Astrocyte of the cerebellum (primary cell): ENCODE data around the gene DDI2.
"Not testable (repeated sequence)": the region's sequence is repeated elsewhere in the genome, so short reads cannot be mapped to it uniquely, and the experiment has no call there.

Experiments
- DNase-seq: peaks from one replicate; pipeline ENCODE4 v3.0.0-alpha.2; 2011; ENCODE audit warnings: low read depth
- H3K4me3 ChIP-seq: 2 replicates; pipeline ENCODE4 v1.5.1; 2011; ENCODE audit warnings: mild to moderate bottlenecking, low read depth, low read length, moderate library complexity
- CTCF ChIP-seq: IDR thresholded peaks from 2 replicates; pipeline ENCODE4 v1.5.1; 2012; ENCODE audit warnings: low read length, low read depth, moderate library complexity, mild to moderate bottlenecking; ENCODE audit errors: missing control alignments
- in situ Hi-C: cut with HindIII; loops from 2 replicates; pipeline ENCODE4 v1.10.0; 2017; ENCODE audit warnings: low sequenced_read_pairs

DDI2 gene

GRCh38 chr1:15691434-15692032, 74.3 kb downstream of the DDI2 start:
- TF ChIP-seq CTCF, result no peak
- in situ Hi-C loops, result no loop called here
- no peak for DNase-seq

GRCh38 chr1:15692121-15692682, 74.9 kb downstream of the DDI2 start:
- in situ Hi-C loops, result no loop called here
- DNase-seq, result no peak
- H3K4me3 ChIP-seq, result no peak overlapping the region
- no peak for TF ChIP-seq CTCF

More at GRCh38 chr1:15691434-15692032, 74.3 kb downstream of the DDI2 start:
- no peak overlapping the region for H3K4me3 ChIP-seq

- TF ChIP-seq CTCF, result no peak
Measured at GRCh38 chr1:15693371-15693770, 76.1 kb downstream of the DDI2 start.

GRCh38 chr1:15696956-15697521, 79.8 kb downstream of the DDI2 start:
- in situ Hi-C loops, result no loop called here
- H3K4me3 ChIP-seq, result no peak overlapping the region
- no peak for DNase-seq
- no peak for TF ChIP-seq CTCF

More at GRCh38 chr1:15693371-15693770, 76.1 kb downstream of the DDI2 start:
- DNase-seq, result no peak
- no peak overlapping the region for H3K4me3 ChIP-seq
- in situ Hi-C loops, result no loop called here

GRCh38 chr1:15698201-15698600, 80.9 kb downstream of the DDI2 start:
- no peak for TF ChIP-seq CTCF
- H3K4me3 ChIP-seq, result no peak overlapping the region
- in situ Hi-C loops, result no loop called here
- DNase-seq, result no peak

GRCh38 chr1:15699321-15699720, 82.1 kb downstream of the DDI2 start:
- in situ Hi-C loops, DNase-seq, H3K4me3 ChIP-seq: not testable (repeated sequence)

- in situ Hi-C loops, result no loop called here
- no peak overlapping the region for H3K4me3 ChIP-seq
- DNase-seq, result no peak
- TF ChIP-seq CTCF, result no peak
Measured at GRCh38 chr1:15700508-15700907, 83.2 kb downstream of the DDI2 start.
